K562 (cell line): Measurements from ENCODE around the gene KRT83. TPM values are rescaled to one million over a fixed set of nuclear protein-coding genes. Genes with fewer than 3 reads are reported as not detected.

ENCODE experiments used
- ATAC-seq: fragments of 200-7000 bp; cut with Tn5 transposase; 3 replicates; pipeline ENCODE4 v1.9.1; 2020; ENCODE audit warnings: moderate library complexity
- BruUV-seq: library from RNA; stranded (reverse); fragments of 400-500 nt; replicated peaks from 2 replicates; lab custom pipeline; 2021; lab: Mats Ljungman, UMichigan
- CTCF ChIA-PET: fragments of 300-600 bp; formaldehyde crosslinking; extraction: SDS; loops from one replicate; lab custom pipeline; 2021; ENCODE audit warnings: low intra/inter-chr PET ratio; lab: Yijun Ruan, JAX
- POLR2A ChIA-PET: fragments of 300-600, 350-650 bp; sonication (Branson Sonifier 250); formaldehyde crosslinking; extraction: SDS; loops from one replicate; lab custom pipeline; 2021; ENCODE audit warnings: antibody characterized with exemption, inconsistent platforms; lab: Yijun Ruan, JAX
- DNase-seq, 4 experiments: peaks; one replicate each; pipeline versions ENCODE4 v3.0.0 to v3.0.0-alpha.2; 2011 to 2018; ENCODE audit warnings: low spot score in 3 of 4, mixed read lengths in 3 of 4; ENCODE audit errors: extremely low read depth in 1 of 4
- FAIRE-seq: peaks from 2 replicates; lab custom pipeline; 2011; peaks lifted over from hg19 to GRCh38; lab: Jason Lieb, UNC
- H2AFZ ChIP-seq: 2 replicates; pipeline ENCODE4 v1.6.0; 2011; ENCODE audit warnings: low read depth, low read length, control low read depth, inconsistent platforms
- H3K27ac ChIP-seq: fragments of 200-600 bp; 3 replicates; pipeline ENCODE4 v1.8.0; 2011; ENCODE audit warnings: low read depth, mild to moderate bottlenecking, control low read depth, inconsistent platforms, low read length, moderate library complexity, mixed read lengths; ENCODE audit errors: extremely low read depth
- H3K27me3 ChIP-seq, 2 experiments: fragments of 300-600 bp in 1 of 2; 2 replicates in 1 of 2; 3 replicates in 1 of 2; pipeline versions ENCODE4 v1.6.0 to v1.8.0; 2011; ENCODE audit warnings: inconsistent platforms in 2 of 2, low read length in 2 of 2, mild to moderate bottlenecking in 1 of 2, mixed read lengths in 1 of 2, moderate library complexity in 1 of 2; ENCODE audit not compliant: control insufficient read depth in 2 of 2, insufficient read depth in 2 of 2
- H3K36me3 ChIP-seq: fragments of 300-600 bp; 3 replicates; pipeline ENCODE4 v1.8.0; 2011; ENCODE audit warnings: mild to moderate bottlenecking, low read length, inconsistent platforms; ENCODE audit not compliant: control insufficient read depth, insufficient read depth
- H3K4me1 ChIP-seq, 2 experiments: fragments of 200-600 bp in 1 of 2; replicated peaks in 1 of 2; 2 replicates in 1 of 2; 3 replicates in 1 of 2; pipeline versions ENCODE4 v1.5.1 to v1.8.0; 2011; ENCODE audit warnings: inconsistent platforms in 2 of 2, low read length in 2 of 2, mild to moderate bottlenecking in 1 of 2, mixed read lengths in 1 of 2, moderate library complexity in 1 of 2; ENCODE audit not compliant: control insufficient read depth in 2 of 2, insufficient read depth in 2 of 2
- H3K4me2 ChIP-seq: 2 replicates; pipeline ENCODE4 v1.6.1; 2011; ENCODE audit warnings: low read length, control low read depth, inconsistent platforms, mixed read lengths; ENCODE audit not compliant: insufficient read depth
- H3K4me3 ChIP-seq: fragments of 200-600 bp; sonication (generic), shearing (Covaris generic); 2 replicates; pipeline ENCODE4 v1.5.1; 2016; ENCODE audit warnings: control low read depth, inconsistent platforms
- H3K79me2 ChIP-seq: fragments of 200-600 bp; 3 replicates; pipeline ENCODE4 v1.8.0; 2011; ENCODE audit warnings: low read length, inconsistent platforms; ENCODE audit not compliant: control insufficient read depth, insufficient read depth
- H3K9ac ChIP-seq, 2 experiments: 2 replicates each; pipeline versions ENCODE4 v1.6.0 to v1.6.1; 2011; ENCODE audit warnings: low read depth in 2 of 2, low read length in 2 of 2, control low read depth in 1 of 2, inconsistent platforms in 1 of 2, mild to moderate bottlenecking in 1 of 2, mixed read lengths in 1 of 2; ENCODE audit not compliant: insufficient read depth in 1 of 2
- H3K9me1 ChIP-seq: one replicate; pipeline ENCODE4 v1.6.0; 2011; ENCODE audit warnings: inconsistent platforms, mild to moderate bottlenecking, low read length, moderate library complexity; ENCODE audit not compliant: control insufficient read depth, insufficient read depth
- H3K9me3 ChIP-seq: replicated peaks from 2 replicates; pipeline ENCODE4 v1.5.1; 2011; ENCODE audit warnings: low read depth, low read length, inconsistent platforms; ENCODE audit not compliant: control insufficient read depth, insufficient read depth
- H4K20me1 ChIP-seq: replicated peaks from 2 replicates; pipeline ENCODE4 v1.6.1; 2011; ENCODE audit warnings: low read length, inconsistent platforms, mixed read lengths; ENCODE audit not compliant: control insufficient read depth, insufficient read depth
- NFATC3 ChIP-seq: fragments of 450-650 bp; IDR thresholded peaks from 2 replicates; pipeline ENCODE4 v1.6.1; 2017; ENCODE audit warnings: mild to moderate bottlenecking
- PTTG1 ChIP-seq: fragments of 450-650 bp; IDR thresholded peaks from 2 replicates; pipeline ENCODE4 v1.6.1; 2016; ENCODE audit warnings: low read depth, mild to moderate bottlenecking, missing genetic modification characterization, missing compliant biosample characterization
- SMARCB1 ChIP-seq: IDR thresholded peaks from 2 replicates; pipeline ENCODE4 v1.6.1; 2011; ENCODE audit warnings: improper control_type of control experiment, low read depth; ENCODE audit not compliant: insufficient read length
- SRSF7 ChIP-seq: fragments of 200-400 bp; formaldehyde crosslinking; optimal IDR thresholded peaks from 2 replicates; pipeline ENCODE3; 2017; ENCODE audit warnings: mild to moderate bottlenecking, low read depth, low read length
- TARDBP ChIP-seq: fragments of 450-650 bp; IDR thresholded peaks from 2 replicates; pipeline ENCODE4 v1.6.1; 2016
- XRCC4 ChIP-seq: IDR thresholded peaks from one replicate; pipeline ENCODE4 v1.6.1; 2011; ENCODE audit not compliant: insufficient read depth, insufficient read length; ENCODE audit errors: extremely low read depth
- ZNF12 ChIP-seq: sonication (generic); formaldehyde crosslinking; IDR thresholded peaks from 2 replicates; pipeline ENCODE4 v1.4.0; 2020; ENCODE audit warnings: mild to moderate bottlenecking, missing genetic modification reagents
- WGBS: fragments of 100-300 bp; shearing (Covaris generic); methylation state at CpG from one replicate; pipeline ENCODE4 v1.1.6; 2016; ENCODE audit warnings: low coverage, mixed read lengths; ENCODE audit not compliant: insufficient coverage; ENCODE audit errors: missing lambda C conversion rate; 5-methylcytosine and 5-hydroxymethylcytosine counted together
- in situ Hi-C: fragments of 300-500 bp; cut with MboI; formaldehyde crosslinking; loops from 4 replicates; pipeline ENCODE4 v1.15.0; 2018; ENCODE audit warnings: inconsistent platforms, mixed read lengths
- intact Hi-C: fragments of 100-400 bp; cut with micrococcal nuclease; formaldehyde crosslinking; loops from 2 replicates; pipeline ENCODE4 v1.14.2; 2022
- polyA plus RNA-seq, 8 experiments: library from polyadenylated mRNA; depleted of rRNA in 4 of 8; stranded (reverse) in 5 of 8; unstranded in 3 of 8; fragments of >200 nt; fragmentation: Nextera tagmentation in 2 of 8; fragmentation: Illumina TruSeq in 1 of 8; extraction: Ambion mirVana in 2 of 8; extraction: Trizol in 1 of 8; gene quantifications; 2 replicates each; pipeline versions ENCODE4 v1.2.1 to v1.2.3, GENCODE V29; 2011 to 2014; ENCODE audit warnings: inconsistent platforms in 1 of 8, missing spikeins in 1 of 8
- total RNA-seq, 7 experiments: library from RNA; depleted of rRNA in 6 of 7; stranded (reverse); fragments of >200 nt in 6 of 7; fragmentation: Illumina TruSeq in 2 of 7; extraction: Trizol in 2 of 7; gene quantifications; 2 replicates each; pipeline versions ENCODE4 v1.2.1 to v1.2.3, GENCODE V29; 2011 to 2021; ENCODE audit warnings: low replicate concordance in 1 of 7
- TF ChIP-seq, protein P1 (sequence below), 2 experiments: fragments of 450-650 bp in 1 of 2; sonication (generic) in 1 of 2; formaldehyde crosslinking in 1 of 2; IDR thresholded peaks in 1 of 2; conservative IDR thresholded peaks in 1 of 2; 2 replicates each; pipeline versions ENCODE4 v1.6.1 to v1.8.1; 2016 to 2023; ENCODE audit warnings: mild to moderate bottlenecking in 2 of 2, moderate library complexity in 2 of 2, inconsistent platforms in 1 of 2, missing genetic modification reagents in 1 of 2
- TF ChIP-seq, protein P2 (sequence below): sonication (generic); formaldehyde crosslinking; IDR thresholded peaks from 2 replicates; pipeline ENCODE4 v1.8.0; 2023; ENCODE audit warnings: mild to moderate bottlenecking, missing genetic modification reagents

Gene KRT83
- total and polyA plus RNA-seq, 9 of the 15 experiments (the other 6 are each of a cell fraction or from before 2014, with no cell fraction given), result not detected

DNA sequence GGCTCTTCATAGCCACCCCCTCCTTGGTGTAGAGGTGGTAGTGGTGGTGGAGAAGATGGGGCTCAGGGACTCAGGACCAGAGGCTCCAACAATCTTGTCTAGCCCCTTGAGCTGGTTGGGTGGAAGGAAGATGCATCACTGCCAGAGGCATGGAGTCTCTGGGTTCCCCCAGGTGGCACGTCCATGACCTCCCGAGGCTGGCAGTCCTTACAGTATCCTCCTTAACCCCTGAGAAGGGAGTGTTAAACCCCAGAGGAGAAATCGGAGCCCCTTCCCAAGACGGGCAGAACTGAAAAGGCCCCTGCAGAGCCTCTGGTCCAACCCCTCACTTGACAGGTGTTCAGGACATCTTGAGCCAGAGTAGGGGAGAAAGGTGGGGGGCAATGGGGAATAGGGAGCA, 9.1 kb downstream of the KRT83 start:
- Histone ChIP-seq H3K4me3 (no peak overlapping the region), H3K36me3 (no peaks in the 10 kb centered on the region), H3K9me1 (no peaks in the 10 kb centered on the region), H3K27me3 (peaks cover 10 to 54% of the 10 kb centered on the region in 2 experiments; a peak in 4 of 5 replicates)
- no peak for DNase-seq
- no peak for FAIRE-seq
- TF ChIP-seq TARDBP (no peak), SRSF7 (no peak), NFATC3 (no peak), PTTG1 (tag) (no peak), ZNF12 (CRISPR knock-in tag) (no peak), SMARCB1 (no peak), XRCC4 (no peak)
- TF ChIP-seq, protein P1, sequence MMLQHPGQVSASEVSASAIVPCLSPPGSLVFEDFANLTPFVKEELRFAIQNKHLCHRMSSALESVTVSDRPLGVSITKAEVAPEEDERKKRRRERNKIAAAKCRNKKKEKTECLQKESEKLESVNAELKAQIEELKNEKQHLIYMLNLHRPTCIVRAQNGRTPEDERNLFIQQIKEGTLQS (IDR thresholded peaks at IDR 0.05), result no peak
- TF ChIP-seq, protein P1 (CRISPR knock-in tag; conservative IDR thresholded peaks at IDR 0.05), result no peak
- TF ChIP-seq, protein P2, sequence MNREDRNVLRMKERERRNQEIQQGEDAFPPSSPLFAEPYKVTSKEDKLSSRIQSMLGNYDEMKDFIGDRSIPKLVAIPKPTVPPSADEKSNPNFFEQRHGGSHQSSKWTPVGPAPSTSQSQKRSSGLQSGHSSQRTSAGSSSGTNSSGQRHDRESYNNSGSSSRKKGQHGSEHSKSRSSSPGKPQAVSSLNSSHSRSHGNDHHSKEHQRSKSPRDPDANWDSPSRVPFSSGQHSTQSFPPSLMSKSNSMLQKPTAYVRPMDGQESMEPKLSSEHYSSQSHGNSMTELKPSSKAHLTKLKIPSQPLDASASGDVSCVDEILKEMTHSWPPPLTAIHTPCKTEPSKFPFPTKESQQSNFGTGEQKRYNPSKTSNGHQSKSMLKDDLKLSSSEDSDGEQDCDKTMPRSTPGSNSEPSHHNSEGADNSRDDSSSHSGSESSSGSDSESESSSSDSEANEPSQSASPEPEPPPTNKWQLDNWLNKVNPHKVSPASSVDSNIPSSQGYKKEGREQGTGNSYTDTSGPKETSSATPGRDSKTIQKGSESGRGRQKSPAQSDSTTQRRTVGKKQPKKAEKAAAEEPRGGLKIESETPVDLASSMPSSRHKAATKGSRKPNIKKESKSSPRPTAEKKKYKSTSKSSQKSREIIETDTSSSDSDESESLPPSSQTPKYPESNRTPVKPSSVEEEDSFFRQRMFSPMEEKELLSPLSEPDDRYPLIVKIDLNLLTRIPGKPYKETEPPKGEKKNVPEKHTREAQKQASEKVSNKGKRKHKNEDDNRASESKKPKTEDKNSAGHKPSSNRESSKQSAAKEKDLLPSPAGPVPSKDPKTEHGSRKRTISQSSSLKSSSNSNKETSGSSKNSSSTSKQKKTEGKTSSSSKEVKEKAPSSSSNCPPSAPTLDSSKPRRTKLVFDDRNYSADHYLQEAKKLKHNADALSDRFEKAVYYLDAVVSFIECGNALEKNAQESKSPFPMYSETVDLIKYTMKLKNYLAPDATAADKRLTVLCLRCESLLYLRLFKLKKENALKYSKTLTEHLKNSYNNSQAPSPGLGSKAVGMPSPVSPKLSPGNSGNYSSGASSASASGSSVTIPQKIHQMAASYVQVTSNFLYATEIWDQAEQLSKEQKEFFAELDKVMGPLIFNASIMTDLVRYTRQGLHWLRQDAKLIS (CRISPR knock-in tag), result no peak
- TF ChIP-seq, all 486 proteins: peak for 0
- Histone ChIP-seq H2AFZ (no peak overlapping the region), H3K9ac (no peak overlapping the region), H4K20me1 (no peaks in the 10 kb centered on the region; the same call in 1 of the 2 replicates), H3K79me2 (no peaks in the 10 kb centered on the region), H3K4me1 (peaks cover 0 to 8% of the 10 kb centered on the region in 2 experiments; a peak in 2 of 5 replicates), H3K9me3 (no peaks in the 10 kb centered on the region), H3K27ac (no peak overlapping the region), H3K4me2 (no peak overlapping the region)
- ChIA-PET CTCF (no interaction called here), POLR2A (interaction anchor here (0.6 to 1.7 kb wide), 3 partner anchors 9 to 37 kb away, joined by 3 to 5 read pairs (median 4); partner anchors contain the start of gene KRT83)
- ATAC-seq, result no peak
- intact Hi-C loops (no loop called here), in situ Hi-C loops (no loop called here)
- WGBS, result 0% methylated on average over 4 of the region's 4 CpGs
- no TSS peak for BruUV-seq
